SK-MEL-5 (cell line): Measurements from ENCODE around the gene MCTP2. TPM values are rescaled to one million over a fixed set of nuclear protein-coding genes. Genes with fewer than 3 reads are reported as not detected.
A peak's percentile ranks its signal among the peaks of the same experiment; 100 is the strongest.

Experiments
- DNase-seq: peaks from one replicate; pipeline ENCODE4 v3.0.0-alpha.2; 2016; ENCODE audit warnings: low read depth, low spot score
- in situ Hi-C: cut with HindIII; loops from 2 replicates; pipeline ENCODE4 v1.10.0; 2016; ENCODE audit warnings: low sequenced_read_pairs, high pct_unique_total_duplicates, low pct_unique_long_range_greater_than_20kb
- total RNA-seq: library from RNA; depleted of rRNA; stranded (reverse); fragments of >200 nt; shearing (Covaris generic); gene quantifications from 2 replicates; pipeline ENCODE4 v1.2.3, GENCODE V29; 2014

MCTP2 gene
- total RNA-seq, 1 experiment from 2014 or later = 18.3 TPM

- no peak for DNase-seq
- in situ Hi-C loops = no loop called here
These were observed 156.6 kb downstream of the MCTP2 start for GRCh38 chr15:94387849-94388441.

GRCh38 chr15:94395640-94396039 lies 164.3 kb downstream of the MCTP2 start:
- no peak for DNase-seq
- in situ Hi-C loops = no loop called here

GRCh38 chr15:94397337-94397736 lies 166.0 kb downstream of the MCTP2 start:
- DNase-seq = no peak
- in situ Hi-C loops = no loop called here

- DNase-seq = no peak
- in situ Hi-C loops = no loop called here
These were observed 166.6 kb downstream of the MCTP2 start for GRCh38 chr15:94398001-94398400.

- in situ Hi-C loops = no loop called here
- DNase-seq = peak; percentile 49
These were observed 169.4 kb downstream of the MCTP2 start for GRCh38 chr15:94400526-94401298.

- in situ Hi-C loops = no loop called here
- no peak for DNase-seq
These were observed 172.0 kb downstream of the MCTP2 start for GRCh38 chr15:94403331-94403730.

GRCh38 chr15:94404733-94405283 lies 173.4 kb downstream of the MCTP2 start:
- in situ Hi-C loops = no loop called here
- DNase-seq = no peak

GRCh38 chr15:94411285-94411684 lies 179.9 kb downstream of the MCTP2 start:
- in situ Hi-C loops = no loop called here
- DNase-seq = no peak

GRCh38 chr15:94411846-94412245 lies 180.5 kb downstream of the MCTP2 start:
- DNase-seq = no peak

GRCh38 chr15:94412979-94413746 lies 181.8 kb downstream of the MCTP2 start:
- in situ Hi-C loops = no loop called here
- DNase-seq = peak; percentile 54

More at GRCh38 chr15:94411846-94412245, 180.5 kb downstream of the MCTP2 start:
- in situ Hi-C loops = no loop called here

GRCh38 chr15:94414916-94415315 lies 183.6 kb downstream of the MCTP2 start:
- in situ Hi-C loops = no loop called here
- DNase-seq = no peak

GRCh38 chr15:94416267-94416666 lies 184.9 kb downstream of the MCTP2 start:
- no peak for DNase-seq
- in situ Hi-C loops = no loop called here

- no peak for DNase-seq
- in situ Hi-C loops = no loop called here
These were observed 185.5 kb downstream of the MCTP2 start for GRCh38 chr15:94416820-94417219.

GRCh38 chr15:94417501-94418293 lies 186.3 kb downstream of the MCTP2 start:
- in situ Hi-C loops = no loop called here

GRCh38 chr15:94421706-94422105 lies 190.3 kb downstream of the MCTP2 start:
- in situ Hi-C loops = no loop called here
- no peak for DNase-seq

More at GRCh38 chr15:94417501-94418293, 186.3 kb downstream of the MCTP2 start:
- DNase-seq = no peak

GRCh38 chr15:94432279-94432678 lies 200.9 kb downstream of the MCTP2 start:
- in situ Hi-C loops = no loop called here
- no peak for DNase-seq

- DNase-seq = no peak
- in situ Hi-C loops = no loop called here
These were observed 207.8 kb downstream of the MCTP2 start for GRCh38 chr15:94439158-94439557.
